Activated CD8-positive, alpha-beta memory T cell treated with anti-CD3 and anti-CD28 coated beads for 24 hours (primary cell): ENCODE data around the gene NXF1.
"Not testable (repeated sequence)": the region's sequence is repeated elsewhere in the genome, so short reads cannot be mapped to it uniquely, and the experiment has no call there.

Source experiments
- DNase-seq: peaks from one replicate; pipeline ENCODE4 v3.0.0-alpha.2; 2020

NXF1 gene

GRCh38 chr11:62805076-62805892, at the start of gene NXF1:
Gene NXF1, minus strand, starts transcription at chr11:62805440. Its CDS starts 84 bp downstream, at chr11:62805356.
- DNase-seq: peak; percentile 99

GRCh38 chr11:62854013-62854824, 49.0 kb upstream of the NXF1 start:
- DNase-seq: no peak

GRCh38 chr11:62853279-62853965, 48.2 kb upstream of the NXF1 start:
- DNase-seq: no peak

- DNase-seq: no peak
These were observed 47.4 kb upstream of the NXF1 start for GRCh38 chr11:62852523-62853188.

GRCh38 chr11:62851807-62852522, 46.7 kb upstream of the NXF1 start:
- no peak for DNase-seq

- peak; percentile 81 for DNase-seq
These were observed 45.9 kb upstream of the NXF1 start for GRCh38 chr11:62850911-62851806.

GRCh38 chr11:62847767-62848314, 42.6 kb upstream of the NXF1 start:
- no peak for DNase-seq

GRCh38 chr11:62846177-62846576, 40.9 kb upstream of the NXF1 start:
- no peak for DNase-seq

GRCh38 chr11:62844154-62844553, 38.9 kb upstream of the NXF1 start:
- DNase-seq: no peak

- no peak for DNase-seq
These were observed 38.2 kb upstream of the NXF1 start for GRCh38 chr11:62843466-62843865.

GRCh38 chr11:62842891-62843290, 37.7 kb upstream of the NXF1 start:
- DNase-seq: not testable (repeated sequence)

GRCh38 chr11:62842171-62842741, 37.0 kb upstream of the NXF1 start:
- DNase-seq: peak; percentile 90

GRCh38 chr11:62841361-62842170, 36.3 kb upstream of the NXF1 start:
- DNase-seq: peak; percentile 99

- DNase-seq: peak; percentile 89
These were observed 35.6 kb upstream of the NXF1 start for GRCh38 chr11:62840721-62841360.

GRCh38 chr11:62839050-62839945, 34.1 kb upstream of the NXF1 start, which contains the start of gene WDR74:
Gene WDR74, minus strand, starts transcription at chr11:62839590. Its CDS starts 20 bp downstream, at chr11:62839570.
- DNase-seq: peak; percentile 93

GRCh38 chr11:62835336-62835735, 30.1 kb upstream of the NXF1 start:
- no peak for DNase-seq
